Thyroid gland (tissue), 4 donors: ENCODE results near the gene TCF12. TPM values are rescaled to one million over a fixed set of nuclear protein-coding genes. Genes with fewer than 3 reads are reported as not detected.

Source experiments
- DNase-seq, 2 donors: peaks; one replicate each; pipeline ENCODE4 v3.0.0-alpha.2; 2019
- H3K27ac ChIP-seq, 3 donors: fragments of 200-600 bp; sonication (generic); 1 replicate in 2 of 3; 2 replicates in 1 of 3; pipeline ENCODE4 v1.5.1; 2016 to 2019; ENCODE audit warnings: mild to moderate bottlenecking in 1 of 3, moderate library complexity in 1 of 3
- H3K27me3 ChIP-seq: fragments of 200-600 bp; sonication (generic); one replicate; pipeline ENCODE4 v1.5.1; 2019
- H3K36me3 ChIP-seq, 2 donors: fragments of 200-600 bp; sonication (generic); one replicate each; pipeline ENCODE4 v1.5.1; 2016 to 2019
- H3K4me1 ChIP-seq, 2 donors: fragments of 200-600 bp; sonication (generic); one replicate each; pipeline ENCODE4 v1.5.1; 2017 to 2019
- H3K4me3 ChIP-seq, 3 donors: fragments of 200-600 bp; sonication (generic); replicated peaks in 1 of 3; 1 replicate in 2 of 3; 2 replicates in 1 of 3; pipeline ENCODE4 v1.5.1; 2016; ENCODE audit warnings: mild to moderate bottlenecking in 1 of 3
- H3K9me3 ChIP-seq: fragments of 200-600 bp; sonication (generic); one replicate; pipeline ENCODE4 v1.5.1; 2017
- POLR2A ChIP-seq, 2 donors: fragments of 450-650 bp; IDR thresholded peaks; one replicate each; pipeline ENCODE4 v1.6.1; 2017; ENCODE audit warnings: antibody characterized with exemption in 2 of 2, mild to moderate bottlenecking in 2 of 2, moderate library complexity in 1 of 2
- WGBS, 2 donors: methylation state at CpG; one replicate each; pipeline ENCODE4 v1.1.5; 2017; 5-methylcytosine and 5-hydroxymethylcytosine counted together
- intact Hi-C: fragments of 100-400 bp; cut with DNase I; formaldehyde crosslinking; loops from one replicate; pipeline ENCODE4 v1.15.1; 2023
- total RNA-seq, 4 donors: library from RNA; depleted of rRNA; stranded (reverse); fragments of >200 nt; gene quantifications; one replicate each; pipeline ENCODE4 v1.2.3, GENCODE V29; 2016
- TF ChIP-seq, protein P1 (sequence below), 6 experiments: fragments of 200-600 bp in 3 of 6; fragments of 450-650 bp in 3 of 6; sonication (generic) in 3 of 6; IDR thresholded peaks; one replicate each; pipeline ENCODE4 v1.5.1; 2016 to 2019; ENCODE audit warnings: antibody characterized with exemption in 6 of 6, mild to moderate bottlenecking in 2 of 6, inconsistent platforms in 1 of 6, moderate library complexity in 1 of 6

Gene TCF12
- total RNA-seq, 4 donors from 2014 or later: 54.8 to 156 (median 108) TPM

DNA sequence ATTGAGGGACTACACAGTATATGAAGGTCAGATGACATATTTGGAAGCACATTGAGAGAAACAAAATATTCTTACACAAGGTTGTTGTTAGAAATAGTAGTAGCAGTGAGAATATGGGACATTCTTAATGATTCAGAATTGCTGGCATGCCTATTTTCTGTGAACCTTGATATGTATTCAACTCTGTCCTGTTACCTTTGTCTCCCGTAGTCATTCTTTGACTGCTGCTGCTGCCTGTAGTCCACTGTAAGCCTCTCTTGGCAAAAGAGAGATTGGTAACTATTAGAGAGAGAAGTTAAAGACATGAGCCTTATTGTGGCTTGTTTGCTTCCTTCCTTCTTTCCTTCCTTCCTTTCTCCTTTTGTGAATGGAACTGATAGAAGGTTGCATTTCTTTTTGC lies 64.5 kb downstream of the TCF12 start:
- 68 to 76% methylated on average over 1 of the region's 1 CpG for WGBS, 2 donors
- H3K27me3 ChIP-seq: no peaks in the 10 kb centered on the region
- H3K4me3 ChIP-seq: no peak overlapping the region
- H3K36me3 ChIP-seq: no peaks in the 10 kb centered on the region
- H3K9me3 ChIP-seq: no peaks in the 10 kb centered on the region
- no peak for DNase-seq
- intact Hi-C loops: no loop called here
- H3K4me1 ChIP-seq: peaks cover 5 to 8% of the 10 kb centered on the region in 2 donors
- TF ChIP-seq POLR2A (IDR thresholded peaks at IDR 0.05): no peak
- TF ChIP-seq, protein P1, sequence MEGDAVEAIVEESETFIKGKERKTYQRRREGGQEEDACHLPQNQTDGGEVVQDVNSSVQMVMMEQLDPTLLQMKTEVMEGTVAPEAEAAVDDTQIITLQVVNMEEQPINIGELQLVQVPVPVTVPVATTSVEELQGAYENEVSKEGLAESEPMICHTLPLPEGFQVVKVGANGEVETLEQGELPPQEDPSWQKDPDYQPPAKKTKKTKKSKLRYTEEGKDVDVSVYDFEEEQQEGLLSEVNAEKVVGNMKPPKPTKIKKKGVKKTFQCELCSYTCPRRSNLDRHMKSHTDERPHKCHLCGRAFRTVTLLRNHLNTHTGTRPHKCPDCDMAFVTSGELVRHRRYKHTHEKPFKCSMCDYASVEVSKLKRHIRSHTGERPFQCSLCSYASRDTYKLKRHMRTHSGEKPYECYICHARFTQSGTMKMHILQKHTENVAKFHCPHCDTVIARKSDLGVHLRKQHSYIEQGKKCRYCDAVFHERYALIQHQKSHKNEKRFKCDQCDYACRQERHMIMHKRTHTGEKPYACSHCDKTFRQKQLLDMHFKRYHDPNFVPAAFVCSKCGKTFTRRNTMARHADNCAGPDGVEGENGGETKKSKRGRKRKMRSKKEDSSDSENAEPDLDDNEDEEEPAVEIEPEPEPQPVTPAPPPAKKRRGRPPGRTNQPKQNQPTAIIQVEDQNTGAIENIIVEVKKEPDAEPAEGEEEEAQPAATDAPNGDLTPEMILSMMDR (IDR thresholded peaks at IDR 0.05): no peak
- H3K27ac ChIP-seq: no peak overlapping the region

- no peak for DNase-seq
- no peaks in the 10 kb centered on the region for H3K9me3 ChIP-seq
- H3K4me1 ChIP-seq: peaks cover 9 to 19% of the 10 kb centered on the region in 2 donors
- TF ChIP-seq, protein P1 (IDR thresholded peaks at IDR 0.05): no peak
- TF ChIP-seq POLR2A (IDR thresholded peaks at IDR 0.05): no peak
- H3K27me3 ChIP-seq: no peaks in the 10 kb centered on the region
- H3K36me3 ChIP-seq: no peaks in the 10 kb centered on the region
- WGBS, 2 donors: 43 to 51% methylated on average over 3 of the region's 3 CpGs
- H3K4me3 ChIP-seq: no peak overlapping the region
- intact Hi-C loops: no loop called here
- H3K27ac ChIP-seq: no peak overlapping the region
Observed at GRCh38 chr15:56984681-56985481, 66.4 kb downstream of the TCF12 start.

- no peak overlapping the region for H3K27ac ChIP-seq
- no peaks in the 10 kb centered on the region for H3K36me3 ChIP-seq
- WGBS, 2 donors: 90 to 95% methylated on average over 1 of the region's 1 CpG
- no peak overlapping the region for H3K4me3 ChIP-seq
- H3K27me3 ChIP-seq: no peaks in the 10 kb centered on the region
- intact Hi-C loops: no loop called here
- no peak for DNase-seq
- H3K4me1 ChIP-seq: peaks cover 10 to 19% of the 10 kb centered on the region in 2 donors
- no peak for TF ChIP-seq POLR2A (IDR thresholded peaks at IDR 0.05)
- TF ChIP-seq, protein P1 (IDR thresholded peaks at IDR 0.05): no peak
- H3K9me3 ChIP-seq: no peaks in the 10 kb centered on the region
Observed at GRCh38 chr15:56985856-56986255, 67.4 kb downstream of the TCF12 start.

- intact Hi-C loops: no loop called here
- TF ChIP-seq, protein P1 (IDR thresholded peaks at IDR 0.05): no peak
- TF ChIP-seq POLR2A (IDR thresholded peaks at IDR 0.05): no peak
- Histone ChIP-seq H3K27me3 (no peaks in the 10 kb centered on the region), H3K27ac (no peak overlapping the region), H3K4me1 (peaks cover 10 to 19% of the 10 kb centered on the region in 2 donors), H3K4me3 (no peak overlapping the region), H3K9me3 (no peaks in the 10 kb centered on the region), H3K36me3 (no peaks in the 10 kb centered on the region)
- DNase-seq: no peak
- 71 to 92% methylated on average over 3 of the region's 3 CpGs for WGBS, 2 donors
Observed at GRCh38 chr15:56987286-56987685, 68.8 kb downstream of the TCF12 start.

GRCh38 chr15:56988219-56988618 lies 69.8 kb downstream of the TCF12 start:
- peaks cover 10 to 19% of the 10 kb centered on the region in 2 donors for H3K4me1 ChIP-seq
- TF ChIP-seq, protein P1 (IDR thresholded peaks at IDR 0.05): no peak
- intact Hi-C loops: no loop called here

More at GRCh38 chr15:56988219-56988618, 69.8 kb downstream of the TCF12 start:
- no peaks in the 10 kb centered on the region for H3K27me3 ChIP-seq
- H3K36me3 ChIP-seq: no peaks in the 10 kb centered on the region
- no peak overlapping the region for H3K27ac ChIP-seq
- H3K9me3 ChIP-seq: no peaks in the 10 kb centered on the region
- DNase-seq: no peak
- no peak overlapping the region for H3K4me3 ChIP-seq
